Measurements from ENCODE around the gene MAN2B2.
"Not testable (repeated sequence)": the region's sequence is repeated elsewhere in the genome, so short reads cannot be mapped to it uniquely, and the experiment has no call there.

Gene MAN2B2

GRCh38 chr4:6640292-6641163 lies 65.5 kb downstream of the MAN2B2 start, which contains the start of gene MRFAP1:
Gene MRFAP1, plus strand, starts transcription at chr4:6640685. Its CDS starts 178 bp downstream, at chr4:6640863.
- in situ Hi-C loops (cut with MboI; ENCODE audit: low sequenced_read_pairs) = no loop called here

GRCh38 chr4:6641164-6641970 lies 66.4 kb downstream of the MAN2B2 start:
- in situ Hi-C loops (cut with MboI; ENCODE audit: low sequenced_read_pairs) = no loop called here

GRCh38 chr4:6641971-6642320 lies 67.0 kb downstream of the MAN2B2 start:
- in situ Hi-C loops (cut with MboI; ENCODE audit: low sequenced_read_pairs) = no loop called here

GRCh38 chr4:6643141-6643847 lies 68.3 kb downstream of the MAN2B2 start:
- in situ Hi-C loops (cut with MboI; ENCODE audit: low sequenced_read_pairs) = no loop called here

GRCh38 chr4:6644792-6645530 lies 70.0 kb downstream of the MAN2B2 start:
- in situ Hi-C loops (cut with MboI; ENCODE audit: low sequenced_read_pairs) = no loop called here

- in situ Hi-C loops (cut with MboI; ENCODE audit: low sequenced_read_pairs) = no loop called here
Measured at GRCh38 chr4:6647169-6647568, 72.2 kb downstream of the MAN2B2 start.

- in situ Hi-C loops (cut with MboI; ENCODE audit: low sequenced_read_pairs) = no loop called here
Measured at GRCh38 chr4:6647582-6648230, 72.7 kb downstream of the MAN2B2 start.

GRCh38 chr4:6649216-6649615 lies 74.2 kb downstream of the MAN2B2 start:
- in situ Hi-C loops (cut with MboI; ENCODE audit: low sequenced_read_pairs) = no loop called here

GRCh38 chr4:6654211-6654610 lies 79.2 kb downstream of the MAN2B2 start:
- in situ Hi-C loops (cut with MboI; ENCODE audit: low sequenced_read_pairs) = not testable (repeated sequence)

- in situ Hi-C loops (cut with MboI; ENCODE audit: low sequenced_read_pairs) = not testable (repeated sequence)
Measured at GRCh38 chr4:6655291-6655690, 80.3 kb downstream of the MAN2B2 start.

GRCh38 chr4:6655924-6656323 lies 80.9 kb downstream of the MAN2B2 start:
- in situ Hi-C loops (cut with MboI; ENCODE audit: low sequenced_read_pairs) = no loop called here

GRCh38 chr4:6657242-6658208 lies 82.5 kb downstream of the MAN2B2 start:
- in situ Hi-C loops (cut with MboI; ENCODE audit: low sequenced_read_pairs) = no loop called here

- in situ Hi-C loops (cut with MboI; ENCODE audit: low sequenced_read_pairs) = no loop called here
Measured at GRCh38 chr4:6658209-6658595, 83.2 kb downstream of the MAN2B2 start.

GRCh38 chr4:6658597-6659075 lies 83.6 kb downstream of the MAN2B2 start:
- in situ Hi-C loops (cut with MboI; ENCODE audit: low sequenced_read_pairs) = no loop called here

- in situ Hi-C loops (cut with MboI; ENCODE audit: low sequenced_read_pairs) = no loop called here
Measured at GRCh38 chr4:6659897-6660296, 84.9 kb downstream of the MAN2B2 start.

- in situ Hi-C loops (cut with MboI; ENCODE audit: low sequenced_read_pairs) = no loop called here
Measured at GRCh38 chr4:6660430-6660829, 85.4 kb downstream of the MAN2B2 start.

GRCh38 chr4:6662591-6662990 lies 87.6 kb downstream of the MAN2B2 start:
- in situ Hi-C loops (cut with MboI; ENCODE audit: low sequenced_read_pairs) = no loop called here

GRCh38 chr4:6663596-6664393 lies 88.8 kb downstream of the MAN2B2 start:
- in situ Hi-C loops (cut with MboI; ENCODE audit: low sequenced_read_pairs) = no loop called here

All from HL-60/S4 treated with retinoic acid at 250 ng/mL for 4 days and 3 days (cell line).